GM19395 (cell line): Measurements from ENCODE around the gene FNDC3B.

ENCODE experiments used
- ATAC-seq: cut with Tn5 transposase; IDR thresholded peaks from one replicate; pipeline ENCODE4 v1.9.1; 2021; ENCODE audit warnings: mild to moderate bottlenecking, moderate library complexity; ENCODE audit not compliant: unreplicated experiment

Gene FNDC3B

DNA sequence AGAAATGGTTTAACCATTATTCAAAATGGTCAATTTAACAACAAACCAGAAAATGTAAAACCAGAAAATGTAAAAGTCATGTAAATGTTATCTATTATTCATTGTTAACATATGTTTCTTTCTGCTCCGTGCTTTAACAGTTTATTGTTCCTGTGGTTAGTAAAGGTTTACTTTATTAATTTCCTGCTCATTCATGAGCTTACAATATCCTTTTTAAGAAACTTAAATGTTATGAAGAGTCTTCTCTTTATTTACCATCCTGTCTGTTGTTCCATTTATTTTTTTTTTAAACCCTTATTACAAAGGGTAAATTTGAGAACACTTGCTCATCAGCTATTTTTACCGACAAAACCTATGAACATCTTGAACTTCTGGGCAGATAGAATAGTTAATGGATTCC, 260.8 kb downstream of the FNDC3B start:
- no peak for ATAC-seq

- ATAC-seq: no peak
These were observed 261.5 kb downstream of the FNDC3B start for GRCh38 chr3:172300862-172301261.

- no peak for ATAC-seq
These were observed 262.8 kb downstream of the FNDC3B start for GRCh38 chr3:172302203-172302602.

GRCh38 chr3:172303181-172303580, 263.8 kb downstream of the FNDC3B start:
- ATAC-seq: no peak

- no peak for ATAC-seq
These were observed 264.7 kb downstream of the FNDC3B start for GRCh38 chr3:172303941-172304558.

DNA sequence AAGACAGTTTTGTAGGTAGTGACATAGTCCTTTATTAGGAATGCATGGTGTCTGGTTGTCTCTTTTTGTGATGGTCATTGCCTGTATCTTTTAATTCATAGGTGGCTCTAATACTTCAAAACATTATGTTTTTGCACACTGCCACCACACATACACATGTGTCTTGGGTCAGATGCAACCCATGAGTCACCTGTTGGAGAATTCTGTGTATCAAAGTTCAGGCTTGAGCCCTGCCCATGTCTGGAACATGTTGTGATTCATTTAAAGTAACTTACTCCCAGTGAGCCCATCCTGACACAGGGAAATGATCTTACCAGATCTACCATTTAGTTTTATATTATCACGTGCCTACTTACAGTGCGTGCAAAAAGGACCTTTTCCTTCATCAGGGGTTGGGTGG, 266.2 kb downstream of the FNDC3B start:
- ATAC-seq: no peak

GRCh38 chr3:172305974-172306373, 266.6 kb downstream of the FNDC3B start:
- ATAC-seq: no peak

- ATAC-seq: no peak
These were observed 267.8 kb downstream of the FNDC3B start for GRCh38 chr3:172307141-172307560.

DNA sequence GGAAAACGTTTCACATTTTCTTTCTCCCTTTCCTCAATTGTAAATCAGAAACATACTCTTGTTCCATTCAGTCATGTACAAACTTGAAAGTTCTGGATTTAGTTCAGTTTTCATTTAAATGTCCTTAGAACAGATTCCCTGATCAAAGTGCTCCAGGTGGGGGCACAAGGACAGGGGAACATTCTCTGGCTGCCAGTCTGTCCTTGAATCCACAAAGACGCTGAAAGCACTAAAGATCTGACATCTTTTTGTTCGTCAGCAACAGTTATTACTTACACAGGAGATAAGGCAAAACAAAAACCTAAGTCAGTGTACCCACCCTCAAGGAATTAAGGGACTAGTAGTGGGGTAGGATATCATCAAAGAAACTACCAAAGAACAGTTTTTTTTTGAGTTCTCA, 269.7 kb downstream of the FNDC3B start:
- ATAC-seq: no peak

DNA sequence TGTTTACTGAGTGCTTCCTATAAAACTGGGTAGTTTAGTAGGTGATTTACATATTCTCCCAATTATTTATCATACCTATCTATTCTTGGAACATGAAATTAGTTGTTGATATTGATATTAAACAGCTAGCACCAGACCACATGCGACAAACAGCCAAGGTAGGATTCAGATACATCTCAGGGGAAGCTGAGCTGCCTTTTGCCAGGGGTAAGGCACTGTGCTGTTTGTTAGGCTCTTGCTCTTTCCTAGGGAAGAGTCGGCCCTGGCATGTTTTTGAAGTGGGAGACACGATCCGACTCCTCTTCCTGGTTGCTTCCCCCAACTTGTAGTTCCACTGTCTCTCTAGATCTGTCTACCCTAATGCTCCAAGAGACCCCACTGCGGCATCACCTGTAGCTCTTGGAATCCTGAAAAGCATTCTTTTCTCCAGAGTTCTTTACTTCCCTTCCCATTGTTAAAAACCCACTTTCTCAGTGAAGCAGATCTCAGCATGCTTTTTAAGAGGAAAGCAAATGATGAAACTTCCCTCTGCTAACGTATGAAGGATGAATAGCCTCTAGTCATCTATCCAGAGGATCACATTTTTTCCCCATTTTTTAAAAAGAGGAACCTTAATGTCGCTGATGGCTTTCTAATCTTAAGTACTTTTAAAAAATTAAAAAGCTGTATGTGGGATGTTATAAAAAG, 270.5 kb downstream of the FNDC3B start:
- no peak for ATAC-seq

- no peak for ATAC-seq
These were observed 271.0 kb downstream of the FNDC3B start for GRCh38 chr3:172310428-172310760.

DNA sequence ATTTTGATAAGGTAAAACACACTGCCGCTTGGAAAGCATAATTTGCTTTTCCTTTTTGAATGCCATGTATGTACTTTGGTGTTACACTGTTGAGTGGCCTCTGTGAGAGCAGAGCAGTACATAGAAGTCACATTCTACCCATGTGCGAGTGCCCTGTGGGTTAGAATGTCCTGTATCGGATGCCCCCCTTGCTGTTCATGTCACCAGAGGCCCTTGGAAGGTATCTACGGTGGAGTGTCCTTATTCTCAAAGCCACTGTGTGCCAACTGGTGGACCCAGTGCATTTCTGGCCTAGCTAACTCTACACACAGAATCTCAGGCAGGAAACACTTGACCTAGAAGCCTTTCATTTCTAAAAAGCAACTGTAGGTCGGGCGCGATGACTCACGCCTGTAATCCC, 271.8 kb downstream of the FNDC3B start:
- ATAC-seq: no peak

GRCh38 chr3:172312001-172312400, 272.6 kb downstream of the FNDC3B start:
- ATAC-seq: no peak

GRCh38 chr3:172312711-172313110, 273.3 kb downstream of the FNDC3B start:
- no peak for ATAC-seq

- ATAC-seq: no peak
These were observed 274.3 kb downstream of the FNDC3B start for GRCh38 chr3:172313671-172314070.

GRCh38 chr3:172314591-172315160, 275.3 kb downstream of the FNDC3B start:
- ATAC-seq: no peak

DNA sequence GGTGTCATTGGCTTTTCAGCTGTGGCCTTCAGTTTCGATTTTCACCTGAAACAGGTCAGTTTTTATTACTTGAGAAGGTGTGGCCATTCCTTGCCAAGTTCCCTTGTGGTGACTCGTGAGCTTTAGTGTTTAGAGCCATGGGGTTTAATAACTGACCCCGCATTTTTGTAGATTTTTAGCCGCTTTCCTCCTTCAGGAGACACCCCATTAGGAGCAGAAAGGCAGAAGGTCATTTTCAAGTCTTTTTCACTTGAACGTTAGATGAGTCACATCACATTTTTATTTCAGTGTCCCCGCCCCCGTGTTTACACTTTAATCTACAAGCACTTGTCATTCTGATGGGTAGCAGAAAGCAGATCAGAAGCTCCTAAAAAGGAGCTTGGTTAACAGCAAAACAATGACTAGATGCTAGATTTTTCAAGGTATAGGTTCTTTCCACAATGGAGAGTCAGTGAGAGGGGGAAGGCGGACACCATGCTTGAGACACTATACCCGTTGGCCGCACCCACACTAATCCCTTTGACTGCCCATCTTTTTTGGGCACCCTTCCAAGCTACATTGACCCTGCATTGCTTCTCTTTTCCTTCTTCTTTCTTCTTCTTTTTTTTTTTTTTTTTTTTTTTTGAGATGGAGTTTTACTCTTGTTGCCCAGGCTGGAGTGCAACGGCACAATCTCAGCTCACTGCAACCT, 276.2 kb downstream of the FNDC3B start:
- no peak for ATAC-seq

DNA sequence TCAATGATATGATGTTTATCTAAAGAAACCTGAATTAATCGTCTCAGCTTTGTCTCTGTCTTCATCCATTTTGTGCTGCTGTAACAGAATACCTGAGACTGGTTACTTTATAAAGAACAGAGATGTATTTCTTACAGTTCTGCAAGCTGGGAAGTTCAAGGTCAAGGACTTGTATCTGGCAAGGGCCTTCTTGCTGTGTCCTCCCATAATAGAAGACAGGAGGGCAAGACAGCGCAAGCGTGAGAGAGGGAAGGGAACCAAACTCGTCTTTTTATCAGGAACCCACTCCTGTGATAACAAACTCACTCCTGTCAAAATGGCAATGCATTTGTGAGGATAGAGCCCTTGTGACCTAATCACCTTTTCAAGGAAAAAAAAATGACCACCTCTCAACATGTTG, 277.4 kb downstream of the FNDC3B start:
- ATAC-seq: no peak

DNA sequence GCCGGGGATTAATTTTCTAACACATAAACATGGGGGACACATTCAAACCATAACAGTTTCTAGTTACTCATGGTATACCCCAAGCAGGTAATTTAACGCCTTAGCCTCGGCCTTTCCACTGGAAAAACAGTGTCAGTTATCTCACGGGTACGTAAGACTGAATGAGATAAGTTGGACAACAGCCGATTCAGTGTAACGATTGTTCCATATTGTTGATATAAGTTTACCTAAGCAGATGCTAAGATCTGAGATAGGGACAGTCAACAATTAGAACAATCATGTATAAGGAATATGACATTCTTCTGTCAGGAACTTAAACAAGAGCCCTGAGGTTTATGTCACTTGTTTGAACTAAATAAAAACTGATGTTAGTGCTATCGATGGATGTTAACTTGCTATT, 278.1 kb downstream of the FNDC3B start:
- no peak for ATAC-seq

DNA sequence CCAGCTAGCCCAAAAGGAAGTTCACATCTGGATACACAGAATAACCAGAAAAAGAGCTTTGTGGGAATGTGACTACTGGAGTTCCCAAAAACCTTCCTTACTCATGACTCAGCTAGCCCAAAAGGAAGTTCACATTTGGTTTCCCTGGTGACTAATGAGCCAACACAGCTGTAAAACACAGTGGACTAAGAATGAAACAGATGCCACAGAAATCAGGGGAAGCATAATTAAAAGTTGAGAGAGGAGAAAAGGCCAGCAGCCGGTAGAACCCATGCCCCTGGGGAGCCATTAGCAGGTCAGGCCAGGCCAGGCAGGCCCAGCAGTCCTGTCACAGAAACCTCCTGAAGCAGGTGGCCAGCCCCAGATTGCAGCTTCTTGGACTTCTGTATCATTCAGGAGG, 278.6 kb downstream of the FNDC3B start:
- ATAC-seq: peak; percentile 66

GRCh38 chr3:172319595-172319994, 280.2 kb downstream of the FNDC3B start:
- no peak for ATAC-seq

- no peak for ATAC-seq
These were observed 281.1 kb downstream of the FNDC3B start for GRCh38 chr3:172320468-172320867.
